Right ventricle myocardium superior (tissue), 1 donor: ENCODE measurements around the gene METTL25. TPM values are rescaled to one million over a fixed set of nuclear protein-coding genes. Genes with fewer than 3 reads are reported as not detected.

Experiments used
- ATAC-seq: fragments of 200-7000 bp; cut with Tn5 transposase; one replicate; pipeline ENCODE4 v1.9.1; 2020; ENCODE audit warnings: mild to moderate bottlenecking; ENCODE audit not compliant: poor library complexity
- DNase-seq: peaks from one replicate; pipeline ENCODE4 v3.0.0-alpha.2; 2020
- intact Hi-C: fragments of 100-400 bp; cut with DNase I; formaldehyde crosslinking; loops from one replicate; pipeline ENCODE4 v1.11.2; 2022
- total RNA-seq: library from RNA; stranded (reverse); fragmentation: NEBNext Ultra II Directional; extraction: Animal tissue kit (Norgen Biotek cat#: 25700); gene quantifications from one replicate; pipeline ENCODE4 v1.2.1, GENCODE V29; 2021
- donor health status: DM: no; HTN: yes; CAD: no; lungs with severe emphysema.

METTL25 gene
- total RNA-seq, 1 donor from 2014 or later = 18.1 TPM

DNA sequence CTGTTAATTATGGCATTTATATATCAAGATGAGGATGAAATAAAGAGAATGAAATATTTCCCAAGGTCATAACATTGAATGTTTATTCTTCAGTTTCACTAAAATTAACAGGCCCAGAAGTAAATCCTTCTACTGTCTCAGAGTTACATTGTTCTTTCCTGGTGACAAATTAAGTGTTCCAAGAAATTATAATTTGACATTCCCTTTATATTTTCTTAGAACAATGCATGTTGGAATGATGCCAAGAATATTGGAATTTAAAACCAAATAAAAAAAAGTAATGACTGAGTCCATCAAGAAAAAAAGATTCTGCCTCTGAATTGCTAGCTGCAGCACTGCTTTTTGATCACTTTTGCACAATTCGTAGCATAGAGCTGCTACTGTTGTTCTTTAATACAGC is 152.1 kb downstream of the METTL25 start:
- ATAC-seq (no peak), DNase-seq (no peak)
- intact Hi-C loops = no loop called here

DNA sequence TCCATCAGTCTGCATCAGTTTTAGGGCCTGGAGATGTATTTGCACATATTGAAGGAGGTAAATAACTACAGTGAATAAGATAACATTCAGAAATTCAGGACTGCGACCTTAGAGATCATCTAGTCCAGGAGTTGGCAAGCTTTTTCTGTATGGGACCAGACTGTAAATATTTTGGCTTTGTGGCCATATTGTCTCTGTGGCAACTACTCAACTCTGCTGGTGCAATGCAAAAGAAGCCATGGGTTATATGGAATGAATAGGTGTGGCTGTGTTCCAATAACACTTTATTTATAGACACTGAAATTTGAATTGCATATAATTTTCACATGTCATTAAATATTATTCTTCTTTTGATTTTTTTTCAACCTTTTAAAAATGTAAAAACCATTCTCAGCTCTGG is 156.6 kb downstream of the METTL25 start:
- DNase-seq (no peak), ATAC-seq (no peak)
- intact Hi-C loops = no loop called here

DNA sequence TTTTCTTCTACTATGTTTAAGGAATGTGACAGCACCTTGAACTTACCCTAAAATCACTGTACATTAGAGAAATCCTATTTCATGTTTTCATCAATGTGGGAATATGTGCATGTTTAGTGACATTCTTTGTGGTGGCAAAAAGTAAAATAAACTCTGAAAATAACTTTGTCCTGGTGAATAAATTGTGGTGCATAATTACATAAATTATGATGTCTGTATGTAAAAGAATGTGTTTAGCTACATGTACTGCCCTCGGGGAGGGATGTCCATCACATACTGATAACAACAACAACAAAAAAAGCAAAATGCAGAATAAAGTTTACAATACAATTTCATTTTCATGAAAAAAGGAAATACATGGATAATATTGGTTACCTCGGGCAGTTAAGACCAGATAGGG is 157.3 kb downstream of the METTL25 start:
- DNase-seq (no peak), ATAC-seq (no peak)
- intact Hi-C loops = no loop called here

DNA sequence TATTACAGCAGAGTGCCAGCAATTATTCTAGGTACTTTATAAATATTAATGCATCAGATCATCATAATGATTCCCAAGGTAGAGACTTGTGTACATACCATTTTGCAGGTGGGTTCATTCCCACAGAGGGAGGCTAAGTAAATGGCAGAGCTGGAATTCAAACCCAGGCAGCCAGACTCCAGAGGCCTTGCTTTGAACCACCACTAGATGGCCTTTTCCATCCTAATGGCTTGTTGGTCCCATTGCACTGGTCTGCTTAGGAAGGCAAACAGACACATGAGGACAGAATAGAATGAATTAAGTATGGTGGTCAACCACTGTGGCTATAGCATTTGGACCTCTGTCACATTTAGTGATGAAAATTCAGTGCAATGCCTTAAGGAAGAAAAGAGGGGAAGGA is 158.7 kb downstream of the METTL25 start:
- ATAC-seq (no peak), DNase-seq (no peak)
- intact Hi-C loops = no loop called here

DNA sequence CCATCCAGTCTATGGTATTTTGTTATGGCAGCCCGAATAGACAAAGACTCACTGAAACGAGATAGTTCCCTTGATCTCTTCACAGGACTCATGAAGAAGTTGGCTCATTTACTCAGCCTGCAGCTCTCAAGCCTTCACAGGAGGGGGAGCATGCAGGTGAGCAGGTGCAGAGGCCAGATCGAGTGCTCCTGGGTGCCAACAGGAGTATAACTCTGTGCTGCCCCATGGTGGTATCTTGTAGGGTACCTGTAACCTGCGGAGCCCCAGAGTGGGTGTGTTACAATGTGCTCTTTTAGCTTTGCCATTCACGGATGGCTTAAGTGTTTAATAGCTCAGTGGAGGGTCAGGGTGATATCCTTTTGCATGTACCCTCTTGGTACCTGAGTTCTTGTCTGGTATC is 159.5 kb downstream of the METTL25 start:
- intact Hi-C loops = no loop called here
- DNase-seq (no peak), ATAC-seq (no peak)

DNA sequence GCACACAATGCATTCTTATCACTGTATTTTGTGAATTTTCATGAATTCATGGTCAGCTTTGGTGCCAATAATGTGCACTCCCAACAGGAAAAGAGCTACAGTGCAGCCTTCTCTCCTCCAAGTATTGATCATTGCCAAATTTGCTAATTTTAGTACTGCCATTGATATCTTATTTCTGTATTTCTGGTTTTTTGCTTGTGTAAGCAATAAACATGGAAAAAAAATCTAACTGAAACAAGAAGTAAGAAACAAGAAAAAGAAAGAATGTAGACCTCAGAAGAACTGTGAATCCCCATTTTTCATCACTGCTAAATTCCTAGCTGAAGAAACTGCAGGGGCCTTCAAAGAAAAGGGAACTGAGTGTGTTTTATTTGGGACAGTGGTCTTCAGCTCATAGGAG is 161.2 kb downstream of the METTL25 start:
- intact Hi-C loops = no loop called here
- DNase-seq (no peak), ATAC-seq (no peak)

DNA sequence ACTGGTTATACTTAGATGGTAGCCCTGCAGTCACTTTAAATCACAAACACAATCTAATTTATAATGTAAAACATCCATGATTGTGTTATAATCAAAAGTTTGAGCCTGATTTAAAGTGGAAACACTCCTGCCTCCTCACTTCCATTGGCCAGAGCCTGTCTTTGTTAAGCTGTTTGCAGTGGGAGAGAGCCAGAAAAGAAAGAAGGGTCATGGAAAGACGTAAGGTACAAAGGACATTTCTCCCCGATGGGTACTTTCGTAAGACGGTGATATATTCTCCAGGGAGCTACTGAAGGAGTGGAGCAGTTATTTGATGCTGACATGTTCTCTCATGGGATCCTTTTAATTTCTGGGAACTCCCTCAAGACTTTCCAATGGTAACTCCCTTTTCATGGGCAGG is 164.0 kb downstream of the METTL25 start:
- ATAC-seq (no peak), DNase-seq (no peak)
- intact Hi-C loops = no loop called here

DNA sequence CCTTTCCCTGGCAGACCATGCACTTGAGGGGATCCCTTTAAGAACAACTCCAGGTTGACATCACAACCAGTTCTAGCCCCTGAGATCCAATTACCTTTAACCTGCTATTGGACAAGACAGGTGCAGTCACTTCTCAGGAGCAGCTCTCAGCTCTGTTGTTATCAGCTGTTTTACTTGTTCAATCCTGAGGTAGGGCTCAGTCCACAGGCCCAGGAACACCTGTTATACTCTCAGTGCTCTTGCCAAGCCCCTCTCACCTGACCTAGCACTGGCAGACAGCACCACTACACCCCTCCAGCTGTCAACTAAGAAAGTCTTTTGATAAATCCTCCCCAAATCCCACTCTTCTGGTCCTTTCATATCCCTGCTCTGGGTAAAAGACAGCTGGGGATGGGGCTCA is 164.4 kb downstream of the METTL25 start:
- ATAC-seq (no peak), DNase-seq (no peak)
- intact Hi-C loops = no loop called here

DNA sequence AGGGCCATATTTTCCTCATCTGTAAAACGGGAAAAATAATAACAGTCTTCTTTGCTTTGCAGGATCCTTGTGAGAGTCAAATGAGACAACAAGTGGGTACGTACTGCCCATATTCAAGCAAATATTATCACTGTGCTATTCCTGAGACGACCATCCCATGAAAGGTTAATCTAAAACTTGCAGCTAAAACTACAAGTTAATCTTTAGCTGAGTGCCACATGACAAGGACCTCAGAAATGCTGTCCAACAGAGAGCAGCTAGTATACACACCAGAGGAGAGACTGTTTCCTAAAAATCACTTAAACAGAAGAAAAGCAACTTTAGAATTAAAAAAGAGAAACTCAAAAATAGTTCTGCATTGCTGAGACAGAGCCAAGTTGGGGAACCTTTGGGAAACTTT is 165.7 kb downstream of the METTL25 start:
- DNase-seq = no peak
- no peak for ATAC-seq
- intact Hi-C loops = no loop called here

DNA sequence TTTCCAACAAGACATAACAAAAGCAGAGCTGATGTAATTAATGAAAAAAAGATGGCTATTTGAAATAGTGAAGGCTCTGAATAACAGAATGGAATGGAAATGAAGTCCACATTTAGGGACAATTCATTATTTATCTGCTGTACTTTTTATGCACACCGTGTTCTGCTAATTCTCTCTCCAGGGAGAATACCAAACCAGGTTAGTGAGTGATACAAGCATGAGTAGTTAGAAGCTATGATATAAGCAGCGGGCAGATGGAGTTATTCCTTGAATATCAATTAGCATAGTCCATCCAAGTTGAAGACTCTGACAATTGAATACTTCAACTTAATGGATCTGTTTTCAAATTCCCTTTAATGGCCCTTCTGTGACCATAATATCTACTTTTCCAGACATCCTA is 166.3 kb downstream of the METTL25 start:
- DNase-seq (no peak), ATAC-seq (no peak)
- intact Hi-C loops = no loop called here

DNA sequence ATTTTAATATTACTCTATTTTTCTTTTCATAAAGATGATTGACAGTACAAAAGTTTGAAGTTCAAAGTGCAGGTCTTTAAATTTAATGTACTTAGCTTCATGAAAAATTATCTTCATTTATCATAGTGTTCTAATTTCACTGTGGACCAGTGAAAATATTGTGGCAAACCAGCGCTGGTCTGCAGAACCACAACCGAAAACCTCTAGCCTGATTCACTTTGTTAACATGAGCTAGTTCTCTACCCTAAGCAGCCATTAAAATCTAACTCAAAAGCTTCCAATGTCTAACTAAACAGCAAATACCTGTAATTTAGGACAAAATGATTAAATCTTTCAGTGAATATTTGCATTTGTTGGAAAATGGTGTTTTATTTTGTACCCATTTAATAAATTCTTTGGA is 167.3 kb downstream of the METTL25 start:
- DNase-seq (no peak), ATAC-seq (no peak)
- intact Hi-C loops = no loop called here

DNA sequence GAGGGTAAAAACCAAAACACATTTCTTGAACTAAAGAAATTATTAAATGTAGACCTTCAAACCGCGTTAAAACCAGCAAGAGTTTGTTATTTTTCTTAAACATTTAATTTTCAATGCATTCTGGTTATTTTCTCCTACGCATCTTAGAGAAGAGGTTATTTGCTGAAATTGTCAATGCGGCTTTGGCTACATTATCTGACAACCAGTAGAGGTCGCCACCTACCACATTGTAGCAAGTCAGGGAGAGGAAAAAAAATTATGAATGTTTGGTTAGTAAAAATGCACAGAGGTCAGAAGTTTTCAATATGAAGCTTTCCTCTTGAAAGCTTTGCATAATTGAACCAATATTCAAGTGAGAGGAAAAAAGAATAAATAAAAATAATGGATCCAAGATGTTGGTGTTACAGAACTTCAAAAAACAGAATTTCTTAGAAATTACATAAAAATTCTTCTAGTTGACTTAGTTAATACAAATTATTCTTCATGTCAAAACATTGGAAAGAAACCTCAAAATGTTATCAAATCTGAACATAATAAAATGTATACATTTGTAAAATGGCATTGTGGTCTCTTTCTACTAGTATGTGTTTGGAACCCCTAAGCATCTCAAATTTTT is 168.9 kb downstream of the METTL25 start:
- ATAC-seq (no peak), DNase-seq (no peak)
- intact Hi-C loops = no loop called here

Other genes with a start within 250 kb of the METTL25 start
- 24.3 TPM for gene CCDC59, start 142 bp upstream of the METTL25 start, total RNA-seq